ENCODE results near the gene KRTAP10-7. TPM values are rescaled to one million over a fixed set of nuclear protein-coding genes. Genes with fewer than 3 reads are reported as not detected.

Gene KRTAP10-7
- total RNA-seq, 1 experiment from 2014 or later: not detected

- Histone ChIP-seq H3K27me3 (no peaks in the 10 kb centered on the region; the same call in none of the 2 replicates), H3K9me3 (peaks cover under 1% of the 10 kb centered on the region; the same call in 1 of the 2 replicates), H3K36me3 (no peaks in the 10 kb centered on the region), H3K4me3 (no peak overlapping the region)
- no peak for DNase-seq
Observed at GRCh38 chr21:44650973-44651675, 50.7 kb downstream of the KRTAP10-7 start.

Other genes starting within 250 kb of the KRTAP10-7 start
- 0.13 TPM in 1 of 2 replicates, not detected in the other for gene TRPM2, start 247.0 kb upstream of the KRTAP10-7 start, total RNA-seq (2014; rRNA removed; shearing (Covaris generic); ENCODE audit: low replicate concordance)
- 1.2 and 1.4 TPM in 2 replicates for gene LRRC3, start 145.1 kb upstream of the KRTAP10-7 start, total RNA-seq (2014; rRNA removed; shearing (Covaris generic); ENCODE audit: low replicate concordance)
- not detected in 2 replicates for gene KRTAP10-1, start 60.4 kb upstream of the KRTAP10-7 start, total RNA-seq (2014; rRNA removed; shearing (Covaris generic); ENCODE audit: low replicate concordance)
- not detected in 2 replicates for gene KRTAP10-2, start 49.1 kb upstream of the KRTAP10-7 start, total RNA-seq (2014; rRNA removed; shearing (Covaris generic); ENCODE audit: low replicate concordance)
- not detected in 2 replicates for gene KRTAP10-3, start 41.8 kb upstream of the KRTAP10-7 start, total RNA-seq (2014; rRNA removed; shearing (Covaris generic); ENCODE audit: low replicate concordance)
- not detected in 2 replicates for gene KRTAP10-4, start 26.9 kb upstream of the KRTAP10-7 start, total RNA-seq (2014; rRNA removed; shearing (Covaris generic); ENCODE audit: low replicate concordance)
- not detected in 2 replicates for gene KRTAP10-5, start 20.0 kb upstream of the KRTAP10-7 start, total RNA-seq (2014; rRNA removed; shearing (Covaris generic); ENCODE audit: low replicate concordance)
- not detected in 2 replicates for gene KRTAP10-6, start 8.1 kb upstream of the KRTAP10-7 start, total RNA-seq (2014; rRNA removed; shearing (Covaris generic); ENCODE audit: low replicate concordance)
- gene KRTAP10-8, start 11.5 kb downstream of the KRTAP10-7 start, total RNA-seq (2014; rRNA removed; shearing (Covaris generic); ENCODE audit: low replicate concordance): not detected in 2 replicates
- gene KRTAP10-9, start 26.5 kb downstream of the KRTAP10-7 start, total RNA-seq (2014; rRNA removed; shearing (Covaris generic); ENCODE audit: low replicate concordance): not detected in 2 replicates
- gene KRTAP10-10, start 36.8 kb downstream of the KRTAP10-7 start, total RNA-seq (2014; rRNA removed; shearing (Covaris generic); ENCODE audit: low replicate concordance): not detected in 2 replicates
- not detected in 2 replicates for gene KRTAP10-11, start 45.8 kb downstream of the KRTAP10-7 start, total RNA-seq (2014; rRNA removed; shearing (Covaris generic); ENCODE audit: low replicate concordance)
- gene KRTAP12-4, start 54.1 kb downstream of the KRTAP10-7 start, total RNA-seq (2014; rRNA removed; shearing (Covaris generic); ENCODE audit: low replicate concordance): not detected in 2 replicates
- not detected in 2 replicates for gene KRTAP12-3, start 57.3 kb downstream of the KRTAP10-7 start, total RNA-seq (2014; rRNA removed; shearing (Covaris generic); ENCODE audit: low replicate concordance)
- gene KRTAP12-2, start 66.3 kb downstream of the KRTAP10-7 start, total RNA-seq (2014; rRNA removed; shearing (Covaris generic); ENCODE audit: low replicate concordance): not detected in 2 replicates
- gene KRTAP12-1, start 81.6 kb downstream of the KRTAP10-7 start, total RNA-seq (2014; rRNA removed; shearing (Covaris generic); ENCODE audit: low replicate concordance): not detected in 2 replicates
- not detected in 2 replicates for gene KRTAP10-12, start 96.6 kb downstream of the KRTAP10-7 start, total RNA-seq (2014; rRNA removed; shearing (Covaris generic); ENCODE audit: low replicate concordance)
- not detected in 2 replicates for gene TSPEAR, start 111.0 kb downstream of the KRTAP10-7 start, total RNA-seq (2014; rRNA removed; shearing (Covaris generic); ENCODE audit: low replicate concordance)
- 59.9 and 76.0 TPM in 2 replicates for gene UBE2G2, start 201.2 kb downstream of the KRTAP10-7 start, total RNA-seq (2014; rRNA removed; shearing (Covaris generic); ENCODE audit: low replicate concordance)
- 153 and 197 TPM in 2 replicates for gene SUMO3, start 217.5 kb downstream of the KRTAP10-7 start, total RNA-seq (2014; rRNA removed; shearing (Covaris generic); ENCODE audit: low replicate concordance)